ENCODE measurements around the gene FTSJ1. TPM values are rescaled to one million over a fixed set of nuclear protein-coding genes. Genes with fewer than 3 reads are reported as not detected.
A peak's percentile ranks its signal among the peaks of the same experiment; 100 is the strongest.

Gene FTSJ1
- total RNA-seq, 1 donor = 67.3 TPM

DNA sequence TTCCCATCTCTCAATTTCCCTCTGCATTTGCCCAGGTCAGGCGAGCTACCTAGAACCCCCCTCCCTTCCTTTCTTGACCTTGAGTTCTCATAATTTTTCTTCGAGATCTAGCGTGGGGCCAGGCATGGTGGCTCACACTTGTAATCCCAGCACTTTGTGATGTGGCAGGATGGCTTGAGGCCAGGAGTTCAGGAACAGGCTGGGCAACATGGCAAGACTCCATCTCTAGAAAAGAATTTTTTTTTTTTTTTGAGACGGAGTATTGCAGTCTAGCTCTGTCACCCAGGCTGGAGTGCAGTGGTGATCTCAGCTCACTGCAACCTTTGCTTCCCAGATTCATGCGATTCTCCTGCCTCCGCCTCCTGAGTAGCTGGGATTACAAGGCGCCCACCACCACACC is 28.3 kb downstream of the FTSJ1 start:
- Histone ChIP-seq H4K20me1 (ENCODE audit: insufficient read depth, low read length) (no peaks in the 10 kb centered on the region), H3K36me3 (ENCODE audit: insufficient read depth, low read length) (no peaks in the 10 kb centered on the region), H3K4me1 (ENCODE audit: insufficient read depth, low read length) (no peaks in the 10 kb centered on the region), H3K4me2 (ENCODE audit: insufficient read depth, low read length) (no peak overlapping the region), H2AFZ (ENCODE audit: low read length) (no peak overlapping the region), H3K9me3 (ENCODE audit: low read depth, low read length) (no peaks in the 10 kb centered on the region), H3K27me3 (ENCODE audit: insufficient read depth, low read length) (no peaks in the 10 kb centered on the region), H3K4me3 (ENCODE audit: insufficient read depth, low read length) (no peak overlapping the region), H3K79me2 (ENCODE audit: insufficient read depth, low read length) (peaks cover 4% of the 10 kb centered on the region), H3K27ac (ENCODE audit: low read depth, low read length) (no peak overlapping the region)
- DNase-seq (ENCODE audit: insufficient read length, low spot score, missing footprints) = no peak
- TF ChIP-seq CTCF (IDR thresholded peaks at IDR 0.05; ENCODE audit: extremely low read depth, low read depth, low read length) = no peak

DNA sequence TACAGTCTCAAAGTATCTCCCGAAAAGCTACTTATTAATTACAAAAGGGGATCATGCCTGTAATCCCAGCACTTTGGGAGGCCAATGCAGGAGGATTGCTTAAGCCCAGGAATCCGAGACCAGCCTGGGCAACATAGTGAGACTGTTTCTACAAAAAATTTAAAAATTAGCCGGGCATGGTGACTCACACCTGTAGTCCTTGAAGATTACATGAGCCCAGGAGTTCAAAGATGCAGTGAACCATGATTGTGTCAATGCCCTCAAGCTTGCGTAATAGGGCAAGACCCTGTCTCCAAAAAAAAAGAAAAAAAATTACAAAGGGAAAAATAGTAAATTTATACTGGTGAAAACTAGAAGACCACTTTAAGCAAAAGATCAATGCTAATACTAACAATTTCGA is 29.5 kb downstream of the FTSJ1 start:
- Histone ChIP-seq H3K4me3 (ENCODE audit: insufficient read depth, low read length) (no peak overlapping the region), H3K9me3 (ENCODE audit: low read depth, low read length) (no peaks in the 10 kb centered on the region), H3K27ac (ENCODE audit: low read depth, low read length) (no peak overlapping the region), H3K4me1 (ENCODE audit: insufficient read depth, low read length) (peaks cover 2% of the 10 kb centered on the region), H3K36me3 (ENCODE audit: insufficient read depth, low read length) (no peaks in the 10 kb centered on the region), H3K79me2 (ENCODE audit: insufficient read depth, low read length) (peaks cover 14% of the 10 kb centered on the region), H2AFZ (ENCODE audit: low read length) (no peak overlapping the region), H3K4me2 (ENCODE audit: insufficient read depth, low read length) (no peak overlapping the region), H3K27me3 (ENCODE audit: insufficient read depth, low read length) (no peaks in the 10 kb centered on the region), H4K20me1 (ENCODE audit: insufficient read depth, low read length) (no peaks in the 10 kb centered on the region)
- no peak for DNase-seq (ENCODE audit: insufficient read length, low spot score, missing footprints)
- TF ChIP-seq CTCF (IDR thresholded peaks at IDR 0.05; ENCODE audit: extremely low read depth, low read depth, low read length) = no peak

DNA sequence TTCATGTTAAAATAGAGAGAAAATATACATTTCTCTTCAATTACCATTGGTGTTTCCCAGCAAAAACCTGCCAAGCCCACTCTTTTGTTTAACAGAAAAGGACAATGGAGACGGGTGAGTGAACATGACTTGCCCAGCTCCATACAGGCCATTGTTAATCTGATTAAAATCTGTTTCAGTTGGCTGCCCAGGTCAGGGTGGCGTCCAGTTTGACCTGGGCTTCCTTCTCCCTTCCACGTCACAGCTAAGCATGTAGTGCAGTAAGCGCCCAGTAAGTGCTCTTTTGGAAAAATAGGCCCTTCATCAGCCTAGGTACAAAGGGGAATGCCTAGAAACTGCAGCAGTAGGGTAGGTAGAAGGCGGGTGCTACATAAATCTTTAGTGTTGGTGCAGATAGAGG is 31.2 kb downstream of the FTSJ1 start:
- no peak for DNase-seq (ENCODE audit: insufficient read length, low spot score, missing footprints)
- TF ChIP-seq CTCF (IDR thresholded peaks at IDR 0.05; ENCODE audit: extremely low read depth, low read depth, low read length) = no peak
- Histone ChIP-seq H3K36me3 (ENCODE audit: insufficient read depth, low read length) (no peaks in the 10 kb centered on the region), H2AFZ (ENCODE audit: low read length) (no peak overlapping the region), H4K20me1 (ENCODE audit: insufficient read depth, low read length) (no peaks in the 10 kb centered on the region), H3K79me2 (ENCODE audit: insufficient read depth, low read length) (peaks cover 22% of the 10 kb centered on the region), H3K9me3 (ENCODE audit: low read depth, low read length) (no peaks in the 10 kb centered on the region), H3K4me1 (ENCODE audit: insufficient read depth, low read length) (peaks cover 2% of the 10 kb centered on the region), H3K4me3 (ENCODE audit: insufficient read depth, low read length) (no peak overlapping the region), H3K4me2 (ENCODE audit: insufficient read depth, low read length) (no peak overlapping the region), H3K27me3 (ENCODE audit: insufficient read depth, low read length) (no peaks in the 10 kb centered on the region), H3K27ac (ENCODE audit: low read depth, low read length) (no peak overlapping the region)

GRCh38 chrX:48508400-48509244 is 32.6 kb downstream of the FTSJ1 start, which contains the start of gene PORCN:
Gene PORCN (plus strand): TSS chrX:48508992. CDS start chrX:48509821, 829 bp downstream.
- Histone ChIP-seq H3K4me2 (ENCODE audit: insufficient read depth, low read length) (peak within 1 kb of the TSS; percentile 72), H3K79me2 (ENCODE audit: insufficient read depth, low read length) (peaks cover 23% of the 10 kb centered on the region), H3K36me3 (ENCODE audit: insufficient read depth, low read length) (no peaks in the 10 kb centered on the region), H3K9me3 (ENCODE audit: low read depth, low read length) (no peaks in the 10 kb centered on the region), H4K20me1 (ENCODE audit: insufficient read depth, low read length) (no peaks in the 10 kb centered on the region), H2AFZ (ENCODE audit: low read length) (peak within 1 kb of the TSS; percentile 81), H3K27ac (ENCODE audit: low read depth, low read length) (peak within 1 kb of the TSS; percentile 65), H3K4me1 (ENCODE audit: insufficient read depth, low read length) (peaks cover 2% of the 10 kb centered on the region), H3K27me3 (ENCODE audit: insufficient read depth, low read length) (no peaks in the 10 kb centered on the region), H3K4me3 (ENCODE audit: insufficient read depth, low read length) (peak within 1 kb of the TSS; percentile 83)
- no peak for TF ChIP-seq CTCF (IDR thresholded peaks at IDR 0.05; ENCODE audit: extremely low read depth, low read depth, low read length)
- DNase-seq (ENCODE audit: insufficient read length, low spot score, missing footprints) = peak; percentile 97
